GOT3 (cell line): ENCODE results near the gene ANGPTL2.

Experiments
- DNase-seq: peaks from one replicate; lab custom pipeline; 2025; ENCODE audit warnings: mixed read lengths; lab: John Stamatoyannopoulos, UW

The ANGPTL2 gene

DNA sequence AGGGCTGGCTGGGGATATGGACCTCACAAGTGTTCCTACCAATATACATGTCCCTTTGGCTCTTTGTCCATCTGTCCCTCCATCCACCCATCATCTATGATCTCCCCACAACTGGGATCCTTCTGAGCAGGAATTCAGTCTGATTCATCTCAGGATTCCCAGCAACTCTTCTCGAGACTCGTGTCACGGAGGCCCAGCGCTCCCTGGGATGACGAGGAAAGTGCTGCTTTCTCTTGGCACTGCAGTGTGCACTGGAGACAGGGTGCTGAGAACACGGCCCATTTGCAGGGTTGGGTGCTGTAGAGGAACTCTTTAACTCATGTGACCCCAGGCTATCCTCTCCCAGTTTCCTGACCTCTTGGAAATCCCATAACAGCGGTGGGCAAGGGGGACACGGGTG, 72.9 kb downstream of the ANGPTL2 start:
- no peak for DNase-seq

- no peak for DNase-seq
These were observed 73.4 kb downstream of the ANGPTL2 start for GRCh38 chr9:127049044-127049443.

DNA sequence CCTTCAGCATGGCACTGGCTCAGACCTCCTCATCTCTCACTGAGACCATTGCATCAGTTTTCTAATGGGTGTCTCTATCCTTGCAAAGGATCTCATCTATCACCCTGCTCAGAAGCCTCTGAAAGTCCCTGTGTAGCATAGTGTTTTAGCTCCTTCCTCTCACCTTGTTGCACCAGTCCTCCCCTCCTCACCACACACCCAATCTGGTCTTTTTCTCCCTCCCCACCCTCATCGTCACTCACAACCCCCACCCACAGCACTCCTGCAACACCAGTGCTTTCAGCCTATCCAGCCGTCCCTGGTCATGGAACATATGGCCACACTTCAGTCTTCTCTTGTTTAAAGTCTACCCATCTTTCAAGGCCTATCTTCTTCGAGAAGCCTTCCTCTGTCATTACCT, 74.5 kb downstream of the ANGPTL2 start:
- no peak for DNase-seq

GRCh38 chr9:127045148-127045547, 77.3 kb downstream of the ANGPTL2 start:
- DNase-seq, result no peak

DNA sequence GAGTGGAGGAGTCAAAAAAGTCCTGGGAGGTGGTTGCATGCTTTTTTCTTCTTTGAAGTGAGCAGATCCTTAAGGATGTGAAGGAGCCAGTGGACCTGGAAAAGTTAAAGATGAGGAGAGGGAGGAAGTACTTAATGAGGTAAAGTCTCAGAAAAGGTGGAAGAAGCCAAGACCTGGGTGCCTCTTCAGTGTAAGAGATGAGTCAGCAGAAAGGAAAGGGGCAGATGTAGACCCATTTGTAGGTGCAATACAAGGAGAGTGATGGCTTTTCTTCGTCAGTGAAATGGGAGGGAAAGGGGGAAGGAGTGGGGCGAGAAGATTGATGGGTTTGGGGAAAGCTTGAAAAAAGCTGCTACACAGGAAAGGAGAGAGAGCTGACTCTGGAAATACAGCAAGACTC, 82.9 kb downstream of the ANGPTL2 start:
- no peak for DNase-seq

- no peak for DNase-seq
These were observed 83.9 kb downstream of the ANGPTL2 start for GRCh38 chr9:127038531-127038930.
